ENCODE data around the gene TANK. TPM values are rescaled to one million over a fixed set of nuclear protein-coding genes. Genes with fewer than 3 reads are reported as not detected.

TANK gene
- total RNA-seq, 1 donor from 2014 or later, result 73.8 TPM

DNA sequence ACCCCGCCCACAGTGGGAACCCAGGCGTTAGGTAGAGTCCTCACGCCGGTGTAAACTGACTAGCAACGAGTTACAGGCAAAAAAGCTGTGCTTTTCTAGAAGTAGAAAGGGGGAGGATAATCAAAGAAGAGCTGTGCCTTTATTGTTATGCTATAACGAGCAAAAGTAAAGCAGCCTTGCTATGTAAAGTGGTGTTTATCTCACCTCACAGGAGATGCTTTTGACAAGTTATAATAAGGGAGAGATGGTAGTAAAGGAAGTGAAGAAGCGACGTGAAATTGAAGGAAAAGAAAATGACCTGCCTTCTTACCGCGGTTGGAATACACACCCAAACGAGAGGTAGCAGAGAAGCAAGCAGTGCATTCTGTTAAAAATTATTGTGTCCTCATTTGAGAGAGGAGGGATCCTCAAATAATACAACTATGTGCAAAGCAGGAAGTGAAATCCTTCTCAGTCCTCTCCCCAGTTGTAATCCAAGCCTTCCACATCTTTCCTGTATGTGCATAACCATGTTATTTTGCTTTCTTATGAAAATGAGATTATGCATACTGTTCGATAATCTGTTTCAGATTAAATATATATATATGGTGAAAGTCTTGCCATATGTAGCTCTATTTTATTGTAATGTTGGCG is 962 bp downstream of the TANK start:
- TF ChIP-seq, protein P1, sequence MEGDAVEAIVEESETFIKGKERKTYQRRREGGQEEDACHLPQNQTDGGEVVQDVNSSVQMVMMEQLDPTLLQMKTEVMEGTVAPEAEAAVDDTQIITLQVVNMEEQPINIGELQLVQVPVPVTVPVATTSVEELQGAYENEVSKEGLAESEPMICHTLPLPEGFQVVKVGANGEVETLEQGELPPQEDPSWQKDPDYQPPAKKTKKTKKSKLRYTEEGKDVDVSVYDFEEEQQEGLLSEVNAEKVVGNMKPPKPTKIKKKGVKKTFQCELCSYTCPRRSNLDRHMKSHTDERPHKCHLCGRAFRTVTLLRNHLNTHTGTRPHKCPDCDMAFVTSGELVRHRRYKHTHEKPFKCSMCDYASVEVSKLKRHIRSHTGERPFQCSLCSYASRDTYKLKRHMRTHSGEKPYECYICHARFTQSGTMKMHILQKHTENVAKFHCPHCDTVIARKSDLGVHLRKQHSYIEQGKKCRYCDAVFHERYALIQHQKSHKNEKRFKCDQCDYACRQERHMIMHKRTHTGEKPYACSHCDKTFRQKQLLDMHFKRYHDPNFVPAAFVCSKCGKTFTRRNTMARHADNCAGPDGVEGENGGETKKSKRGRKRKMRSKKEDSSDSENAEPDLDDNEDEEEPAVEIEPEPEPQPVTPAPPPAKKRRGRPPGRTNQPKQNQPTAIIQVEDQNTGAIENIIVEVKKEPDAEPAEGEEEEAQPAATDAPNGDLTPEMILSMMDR (IDR thresholded peaks at IDR 0.05), result no peak
- peak overlapping the region; percentile 99 for H3K27ac Mint-ChIP-seq (ENCODE audit: unreplicated experiment)
- no peak for DNase-seq (ENCODE audit: extremely low spot score, unreplicated experiment)

DNA sequence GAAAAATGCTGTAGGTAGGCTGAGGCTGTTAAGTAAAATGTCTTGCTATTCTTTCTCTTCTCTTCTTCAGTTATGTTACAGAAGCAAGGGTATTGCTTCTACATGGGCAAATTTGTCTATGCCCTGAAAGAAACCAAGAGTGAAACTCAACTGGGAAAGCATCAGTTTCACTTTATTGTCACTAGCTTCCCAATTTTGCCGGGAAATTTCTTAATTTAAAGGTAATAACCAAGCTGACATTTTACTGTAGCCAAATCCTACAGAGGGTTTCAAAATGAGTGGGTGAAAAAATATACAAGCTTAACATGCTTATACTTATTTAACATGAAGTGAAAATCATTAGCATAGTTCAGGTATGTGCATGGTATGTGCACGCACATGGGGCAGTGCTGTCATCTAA is 3.2 kb downstream of the TANK start:
- no peak for DNase-seq (ENCODE audit: extremely low spot score, unreplicated experiment)
- Mint-ChIP-seq H3K27me3 (ENCODE audit: unreplicated experiment) (no peaks in the 10 kb centered on the region), H3K4me1 (ENCODE audit: unreplicated experiment) (peaks cover 56% of the 10 kb centered on the region), H3K4me3 (ENCODE audit: unreplicated experiment) (peak overlapping the region; percentile 52), H3K27ac (ENCODE audit: unreplicated experiment) (no peak overlapping the region), H3K9me3 (ENCODE audit: unreplicated experiment) (no peaks in the 10 kb centered on the region), H3K36me3 (ENCODE audit: unreplicated experiment) (peaks cover 19% of the 10 kb centered on the region)
- TF ChIP-seq, protein P1 (IDR thresholded peaks at IDR 0.05), result no peak

More for the DNA sequence above, 962 bp downstream of the TANK start:
- Mint-ChIP-seq H3K36me3 (ENCODE audit: unreplicated experiment) (peaks cover 14% of the 10 kb centered on the region), H3K27me3 (ENCODE audit: unreplicated experiment) (no peaks in the 10 kb centered on the region), H3K4me1 (ENCODE audit: unreplicated experiment) (peaks cover 48% of the 10 kb centered on the region), H3K4me3 (ENCODE audit: unreplicated experiment) (peak overlapping the region; percentile 97), H3K9me3 (ENCODE audit: unreplicated experiment) (no peaks in the 10 kb centered on the region)

GRCh38 chr2:161164161-161164560 is 3.9 kb downstream of the TANK start:
- TF ChIP-seq, protein P1 (IDR thresholded peaks at IDR 0.05), result no peak
- H3K4me1 Mint-ChIP-seq (ENCODE audit: unreplicated experiment), result peaks cover 59% of the 10 kb centered on the region
- no peak overlapping the region for H3K27ac Mint-ChIP-seq (ENCODE audit: unreplicated experiment)
- H3K4me3 Mint-ChIP-seq (ENCODE audit: unreplicated experiment), result no peak overlapping the region
- no peak for DNase-seq (ENCODE audit: extremely low spot score, unreplicated experiment)
- H3K27me3 Mint-ChIP-seq (ENCODE audit: unreplicated experiment), result no peaks in the 10 kb centered on the region
- H3K9me3 Mint-ChIP-seq (ENCODE audit: unreplicated experiment), result no peaks in the 10 kb centered on the region
- H3K36me3 Mint-ChIP-seq (ENCODE audit: unreplicated experiment), result peaks cover 21% of the 10 kb centered on the region

DNA sequence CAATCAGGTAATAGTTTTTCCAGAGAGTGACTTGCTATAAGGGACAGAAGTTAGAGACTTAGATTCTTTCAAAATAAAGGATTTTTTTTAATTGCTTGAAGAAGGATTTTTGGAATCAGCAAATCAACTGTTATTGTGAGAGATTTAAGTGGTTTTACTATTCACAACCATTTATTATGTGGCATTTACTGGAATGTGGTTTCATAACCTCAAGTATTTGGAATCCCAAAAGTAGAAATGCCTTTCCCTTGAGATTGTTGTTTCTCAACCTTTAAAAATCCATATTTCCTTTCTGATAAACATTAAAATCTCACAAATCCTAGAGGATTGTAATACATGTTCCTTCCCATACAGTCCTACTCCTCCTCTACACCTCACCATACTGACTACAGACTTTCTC is 5.0 kb downstream of the TANK start:
- Mint-ChIP-seq H3K9me3 (ENCODE audit: unreplicated experiment) (no peaks in the 10 kb centered on the region), H3K36me3 (ENCODE audit: unreplicated experiment) (peaks cover 24% of the 10 kb centered on the region), H3K27me3 (ENCODE audit: unreplicated experiment) (no peaks in the 10 kb centered on the region), H3K4me1 (ENCODE audit: unreplicated experiment) (peaks cover 65% of the 10 kb centered on the region), H3K4me3 (ENCODE audit: unreplicated experiment) (no peak overlapping the region), H3K27ac (ENCODE audit: unreplicated experiment) (peak overlapping the region; percentile 84)
- DNase-seq (ENCODE audit: extremely low spot score, unreplicated experiment), result no peak
- TF ChIP-seq, protein P1 (IDR thresholded peaks at IDR 0.05), result no peak

- H3K27ac Mint-ChIP-seq (ENCODE audit: unreplicated experiment), result peak overlapping the region; percentile 84
- DNase-seq (ENCODE audit: extremely low spot score, unreplicated experiment), result no peak
These were observed 5.6 kb downstream of the TANK start for GRCh38 chr2:161165811-161166210.

More at GRCh38 chr2:161165811-161166210, 5.6 kb downstream of the TANK start:
- TF ChIP-seq, protein P1 (IDR thresholded peaks at IDR 0.05), result no peak
- Mint-ChIP-seq H3K9me3 (ENCODE audit: unreplicated experiment) (no peaks in the 10 kb centered on the region), H3K36me3 (ENCODE audit: unreplicated experiment) (peaks cover 25% of the 10 kb centered on the region), H3K4me1 (ENCODE audit: unreplicated experiment) (peaks cover 70% of the 10 kb centered on the region), H3K4me3 (ENCODE audit: unreplicated experiment) (no peak overlapping the region), H3K27me3 (ENCODE audit: unreplicated experiment) (no peaks in the 10 kb centered on the region)
